NCI-H1092 (cell line): Measurements from ENCODE around the gene RBP4.
"Not testable (repeated sequence)": the region's sequence is repeated elsewhere in the genome, so short reads cannot be mapped to it uniquely, and the experiment has no call there.

ENCODE experiments used
- DNase-seq: peaks from one replicate; lab custom pipeline; 2025; lab: John Stamatoyannopoulos, UW

Gene RBP4

DNA sequence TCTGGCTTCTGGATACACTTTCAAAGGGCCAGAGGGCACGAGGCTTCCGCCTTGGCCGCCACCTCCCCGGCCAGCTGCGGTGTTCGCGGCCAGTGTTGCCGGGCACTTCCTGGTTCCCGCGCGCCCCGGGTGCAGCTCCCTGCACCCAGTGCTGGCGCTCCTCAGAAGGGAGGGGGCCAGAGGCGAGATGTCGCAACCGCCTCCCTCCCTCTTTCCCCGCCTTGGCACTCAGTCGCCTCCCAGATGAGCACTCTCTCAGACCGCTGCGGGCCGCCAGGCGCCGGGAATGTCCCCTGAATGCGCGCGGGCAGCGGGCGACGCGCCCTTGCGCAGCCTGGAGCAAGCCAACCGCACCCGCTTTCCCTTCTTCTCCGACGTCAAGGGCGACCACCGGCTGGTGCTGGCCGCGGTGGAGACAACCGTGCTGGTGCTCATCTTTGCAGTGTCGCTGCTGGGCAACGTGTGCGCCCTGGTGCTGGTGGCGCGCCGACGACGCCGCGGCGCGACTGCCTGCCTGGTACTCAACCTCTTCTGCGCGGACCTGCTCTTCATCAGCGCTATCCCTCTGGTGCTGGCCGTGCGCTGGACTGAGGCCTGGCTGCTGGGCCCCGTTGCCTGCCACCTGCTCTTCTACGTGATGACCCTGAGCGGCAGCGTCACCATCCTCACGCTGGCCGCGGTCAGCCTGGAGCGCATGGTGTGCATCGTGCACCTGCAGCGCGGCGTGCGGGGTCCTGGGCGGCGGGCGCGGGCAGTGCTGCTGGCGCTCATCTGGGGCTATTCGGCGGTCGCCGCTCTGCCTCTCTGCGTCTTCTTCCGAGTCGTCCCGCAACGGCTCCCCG lies 34.4 kb downstream of the RBP4 start, which contains the start of gene FFAR4:
Gene FFAR4 (plus strand): TSS at position 231 of the 842 bp plus-strand sequence. CDS start 56 bp downstream, at position 287.
- DNase-seq = no peak

DNA sequence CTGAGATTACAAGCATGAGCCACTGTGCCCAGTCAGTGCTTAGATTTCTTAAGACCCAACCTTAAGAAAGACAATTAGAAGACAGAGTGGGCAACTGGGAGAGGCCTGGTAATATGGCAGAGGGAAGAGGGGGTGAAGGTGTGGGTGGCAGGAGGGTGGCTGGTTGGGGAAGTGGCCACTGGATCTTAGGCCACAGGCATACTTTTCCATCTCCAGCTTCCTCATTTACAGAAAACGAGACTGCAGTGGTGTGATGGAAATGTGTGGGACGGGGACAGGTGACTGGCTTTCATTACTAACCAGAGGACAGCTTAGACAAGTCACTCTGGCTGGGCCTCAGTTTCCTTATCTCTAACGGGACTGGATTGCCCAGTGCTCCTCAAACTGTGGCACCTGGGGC lies 35.6 kb downstream of the RBP4 start:
- DNase-seq = no peak

DNA sequence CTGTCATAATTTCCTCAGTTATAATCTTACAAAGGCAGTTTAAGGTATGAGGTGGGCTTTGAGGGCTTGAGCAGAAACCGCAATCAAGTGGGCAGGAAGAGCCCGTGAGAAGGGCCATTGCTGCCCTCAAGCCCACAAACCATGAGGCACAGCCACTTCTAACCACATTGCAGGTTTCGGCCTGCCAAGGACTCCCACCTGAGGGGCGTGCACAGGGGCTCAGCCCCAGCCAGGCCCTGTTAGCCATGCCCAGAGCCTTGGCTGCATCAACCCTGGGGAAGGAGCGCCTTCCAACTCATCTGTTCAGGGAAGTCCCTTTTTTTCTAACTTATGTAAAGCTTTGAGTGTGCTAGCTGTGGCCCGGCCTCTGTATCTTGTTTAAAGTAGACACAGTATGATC lies 40.5 kb downstream of the RBP4 start:
- DNase-seq = no peak

DNA sequence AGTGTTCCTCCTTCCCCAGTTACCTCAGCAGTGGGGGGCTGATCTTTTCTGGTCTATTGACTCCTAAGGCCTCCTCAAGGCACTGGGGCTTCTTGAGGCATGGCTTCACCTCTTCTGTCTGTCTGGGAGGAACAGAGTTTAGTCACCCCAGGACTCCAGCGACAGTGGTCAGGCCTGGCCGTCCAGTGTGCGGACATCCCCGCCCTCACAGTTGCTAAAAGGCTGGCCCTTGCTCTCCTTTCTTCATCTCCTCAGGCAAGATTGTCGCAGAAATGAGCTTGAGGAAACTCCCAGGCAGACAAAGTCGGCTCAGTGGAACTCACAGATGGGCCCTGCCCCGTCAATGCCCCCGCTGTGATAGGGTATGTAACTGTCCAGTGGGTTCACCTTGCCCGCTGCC lies 41.5 kb downstream of the RBP4 start:
- DNase-seq = no peak

DNA sequence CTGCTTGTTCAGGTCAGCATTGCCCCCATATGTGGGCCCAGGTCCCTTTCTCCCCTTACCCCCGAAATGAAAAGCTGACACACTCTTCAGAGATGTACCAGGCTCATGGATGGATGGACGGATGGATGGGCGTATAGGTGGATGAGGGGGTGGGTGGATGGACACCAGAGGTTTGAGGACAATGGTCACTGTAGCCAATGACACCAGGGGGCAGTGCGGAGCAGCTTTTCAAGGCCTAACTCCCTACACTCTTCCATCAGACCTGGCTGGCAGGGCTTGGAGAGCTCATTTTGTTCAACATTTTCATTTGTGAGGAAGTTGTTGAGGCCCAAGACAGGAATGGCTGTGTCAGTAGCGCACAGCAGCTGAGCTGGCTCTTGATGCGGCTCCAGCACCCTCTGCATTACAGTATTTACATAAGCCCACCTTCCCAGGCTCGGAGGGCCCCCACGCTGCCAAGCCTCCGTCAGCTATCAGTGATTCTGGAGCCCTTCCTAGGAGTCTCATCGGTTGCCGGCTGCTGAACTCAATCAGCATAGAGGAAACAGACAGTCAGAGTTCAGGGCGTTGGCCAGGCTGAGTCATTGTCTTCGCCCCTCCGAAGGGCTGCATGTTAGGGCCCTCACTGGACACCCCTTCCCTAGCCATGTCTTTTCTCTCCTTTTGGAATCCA lies 46.1 kb downstream of the RBP4 start:
- peak; percentile 60 for DNase-seq

DNA sequence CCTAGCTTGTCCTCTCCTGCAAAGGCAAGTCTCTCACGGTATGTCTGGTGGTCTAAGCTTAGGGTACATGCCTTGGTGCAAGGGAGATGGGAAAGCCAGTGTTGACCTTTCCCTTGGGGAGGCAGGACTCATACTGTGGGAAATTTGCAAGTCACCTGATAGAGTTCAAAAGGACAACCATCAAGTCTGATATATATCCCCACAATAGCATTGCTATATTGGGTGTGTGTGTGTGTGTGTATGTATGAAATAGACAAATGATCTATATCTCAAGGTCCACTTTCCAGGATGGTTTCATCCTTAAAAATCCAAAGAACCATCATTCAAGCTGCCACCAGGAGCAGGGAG lies 46.7 kb downstream of the RBP4 start:
- no peak for DNase-seq

DNA sequence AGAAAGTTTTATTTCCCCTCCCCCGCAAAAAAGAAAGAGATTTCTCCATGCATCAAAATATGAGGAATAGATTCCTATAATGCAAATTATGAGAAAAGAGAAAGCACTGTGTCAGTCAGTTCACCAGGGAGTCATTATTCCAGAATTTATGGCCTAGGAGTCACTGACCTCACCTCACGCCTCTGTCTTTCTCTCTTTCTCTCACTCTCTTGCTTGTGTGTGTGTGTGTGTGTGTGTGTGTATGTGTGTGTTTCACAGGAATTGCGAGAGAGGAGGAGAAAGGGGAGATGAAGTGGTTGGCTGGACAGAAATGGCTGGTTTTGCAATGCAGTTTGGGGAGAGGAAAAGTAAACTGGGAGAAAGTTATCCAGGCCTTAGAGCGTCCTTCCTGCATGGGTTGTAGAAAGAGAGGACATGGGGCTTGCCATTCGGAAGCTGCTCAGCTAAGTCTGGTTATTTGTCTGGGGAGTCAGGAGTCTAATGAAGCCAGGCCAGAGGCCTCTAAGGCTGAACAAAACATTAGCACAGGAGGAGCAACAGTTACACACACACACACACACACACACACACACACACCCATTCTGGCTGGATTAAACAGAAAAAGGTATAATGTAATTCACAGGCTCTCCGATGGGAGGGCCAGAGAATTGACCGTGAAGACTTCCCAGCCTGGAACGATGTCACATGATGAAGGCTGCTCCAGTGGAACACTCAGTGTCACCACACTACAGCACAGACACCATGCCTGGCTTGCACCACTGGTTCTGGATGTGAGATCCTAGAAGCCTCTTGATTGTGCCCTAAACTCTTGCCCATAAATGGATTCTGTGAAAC lies 47.3 kb downstream of the RBP4 start:
- no peak for DNase-seq

DNA sequence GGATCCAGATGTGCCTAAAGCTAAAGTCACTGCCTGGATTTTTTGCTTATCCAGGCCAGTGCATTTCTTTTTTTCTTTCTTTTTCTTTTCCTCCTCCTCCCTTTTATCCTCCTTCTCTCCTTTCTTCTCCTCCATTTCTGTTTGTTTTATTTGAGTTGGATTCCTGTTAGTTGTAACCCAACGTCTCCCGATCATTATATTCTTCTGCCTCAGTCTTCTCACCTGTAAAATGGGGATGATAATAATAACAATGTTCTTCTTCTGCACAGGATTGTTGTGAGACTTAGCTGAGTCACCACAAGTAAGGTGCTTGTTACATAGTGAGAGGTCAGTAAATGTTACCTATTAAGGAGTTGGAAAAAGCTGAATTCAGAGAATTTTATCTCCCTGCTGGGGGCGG lies 48.3 kb downstream of the RBP4 start:
- no peak for DNase-seq

DNA sequence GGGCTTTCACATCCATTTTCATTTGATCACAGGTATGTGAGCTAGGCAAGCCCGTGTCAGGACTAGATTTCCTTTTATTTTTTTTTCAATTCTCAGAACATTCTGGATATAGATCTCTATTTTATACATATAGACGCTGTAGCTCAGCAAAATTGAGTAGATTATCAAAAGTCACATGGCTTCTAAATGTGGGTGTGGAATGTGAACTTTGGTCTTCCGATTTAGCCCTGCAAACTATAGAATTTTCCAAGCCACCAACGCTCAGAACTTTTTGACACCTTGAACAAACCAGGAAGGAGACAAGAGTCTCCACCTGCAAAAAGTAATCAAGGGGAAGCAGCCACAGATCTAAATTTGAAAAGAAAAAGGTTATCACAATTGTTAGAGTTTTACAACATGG lies 50.4 kb downstream of the RBP4 start:
- no peak for DNase-seq

DNA sequence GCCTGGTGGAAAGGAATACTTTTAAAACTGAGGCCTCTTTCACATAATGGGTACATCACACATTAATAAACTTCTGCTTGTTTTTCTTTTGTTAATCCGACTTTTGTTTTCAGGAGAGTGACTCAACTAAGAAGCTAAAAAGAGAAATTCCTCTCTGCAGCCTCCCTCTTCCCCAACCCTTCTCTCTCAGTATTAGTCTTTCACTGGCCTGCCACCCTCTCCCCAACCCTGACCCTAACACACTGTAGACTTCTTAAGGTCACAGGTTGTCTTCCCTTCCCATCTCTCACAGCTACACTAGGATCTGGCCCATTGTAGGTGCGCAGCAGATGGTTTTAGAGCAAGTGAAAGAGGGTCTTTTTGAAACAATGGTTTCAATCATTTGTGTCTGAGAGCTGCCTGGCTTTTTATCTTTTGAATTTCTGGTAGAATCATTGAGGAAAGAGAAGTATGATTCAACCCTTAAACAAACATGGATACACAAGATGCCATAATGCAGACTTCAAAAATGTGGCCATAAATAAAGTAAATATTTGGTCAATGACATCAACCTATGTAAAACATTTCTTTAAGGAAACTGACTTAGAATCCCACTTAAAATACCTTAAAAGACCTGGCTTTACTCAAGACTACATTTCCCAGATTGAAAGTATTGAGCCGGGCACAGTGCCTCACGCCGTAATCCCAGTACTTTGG lies 52.5 kb downstream of the RBP4 start:
- no peak for DNase-seq

DNA sequence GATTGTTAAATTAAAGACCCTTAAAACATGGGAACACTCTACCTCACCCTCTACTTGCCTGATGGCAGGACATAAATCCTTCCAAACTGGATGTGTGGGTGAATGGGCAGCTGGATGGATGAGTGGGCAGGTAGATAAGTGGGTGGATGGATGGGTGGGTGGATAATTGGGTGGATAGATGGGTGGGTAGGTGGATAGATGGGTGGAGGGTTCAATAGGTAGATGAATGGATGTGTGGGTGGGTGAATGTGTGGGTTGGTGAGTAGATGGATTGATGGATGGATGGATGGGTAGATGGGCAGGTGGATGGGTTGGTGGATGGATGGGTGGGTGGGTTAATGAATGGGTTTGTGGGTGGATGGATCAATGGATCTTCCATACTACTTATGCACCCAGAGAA lies 53.5 kb downstream of the RBP4 start:
- no peak for DNase-seq

DNA sequence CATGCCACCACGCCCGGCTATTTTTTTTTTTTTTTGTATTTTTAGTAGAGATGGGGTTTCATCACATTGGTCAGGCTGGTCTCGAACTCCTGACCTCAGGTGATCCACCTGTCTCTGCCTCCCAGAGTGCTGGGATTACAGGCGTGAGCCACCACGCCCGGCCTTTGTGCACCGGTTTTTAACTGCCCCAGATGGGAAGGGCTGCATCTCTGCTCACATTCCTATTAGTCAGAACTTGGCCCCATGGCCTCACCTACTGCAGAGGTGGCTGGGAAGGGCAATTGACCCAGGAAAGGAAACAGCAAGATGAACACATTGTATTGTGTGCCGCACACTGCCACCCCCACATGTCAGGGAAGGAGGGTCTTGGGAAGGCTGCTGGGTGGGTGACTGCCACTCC lies 54.0 kb downstream of the RBP4 start:
- DNase-seq = not testable (repeated sequence)

DNA sequence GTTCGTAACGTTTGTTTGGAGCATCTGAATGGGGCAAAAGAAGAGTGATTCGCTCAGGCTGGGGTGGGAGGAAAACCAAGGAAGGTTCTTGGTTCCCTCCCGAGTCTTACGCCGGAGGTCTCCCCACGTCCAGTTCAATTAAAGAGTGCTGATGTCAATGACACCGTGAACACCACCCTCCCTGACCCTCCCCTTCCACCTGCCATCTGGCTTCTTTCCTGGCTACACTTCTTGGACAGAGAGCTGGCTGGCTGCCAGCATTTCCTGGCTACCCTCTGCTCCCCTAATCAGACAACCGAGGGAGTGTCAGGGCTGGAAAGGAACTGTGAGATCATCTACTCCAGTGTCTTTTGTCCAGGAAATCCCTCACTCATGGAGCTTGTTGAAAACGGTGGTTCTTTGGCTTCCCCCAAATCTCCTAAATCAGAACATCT lies 58.7 kb downstream of the RBP4 start:
- peak; percentile 50 for DNase-seq
